ENCODE measurements around the gene TSEN34.
A peak's percentile ranks its signal among the peaks of the same experiment; 100 is the strongest.

TSEN34 gene

GRCh38 chr19:54155694-54156093, 35.4 kb upstream of the TSEN34 start:
- no peak for DNase-seq (ENCODE audit: low spot score)
- no peak for TF ChIP-seq CTCF (IDR thresholded peaks at IDR 0.05; ENCODE audit: extremely low read depth, missing control alignments)

- no peak for TF ChIP-seq CTCF (IDR thresholded peaks at IDR 0.05; ENCODE audit: extremely low read depth, missing control alignments)
- DNase-seq (ENCODE audit: low spot score) = no peak
Measured at GRCh38 chr19:54156490-54156889, 34.6 kb upstream of the TSEN34 start.

- DNase-seq (ENCODE audit: low spot score) = no peak
- no peak for TF ChIP-seq CTCF (IDR thresholded peaks at IDR 0.05; ENCODE audit: extremely low read depth, missing control alignments)
Measured at GRCh38 chr19:54156953-54157352, 34.2 kb upstream of the TSEN34 start.

- no peak for TF ChIP-seq CTCF (IDR thresholded peaks at IDR 0.05; ENCODE audit: extremely low read depth, missing control alignments)
- DNase-seq (ENCODE audit: low spot score) = peak; percentile 60
Measured at GRCh38 chr19:54158812-54159351, 32.2 kb upstream of the TSEN34 start.

- peak; percentile 99 for DNase-seq (ENCODE audit: low spot score)
- TF ChIP-seq CTCF (IDR thresholded peaks at IDR 0.05; ENCODE audit: extremely low read depth, missing control alignments) = no peak
Measured at GRCh38 chr19:54159352-54160181, 31.5 kb upstream of the TSEN34 start, which contains the start of gene LENG1. TSS of gene LENG1 (minus strand) at chr19:54159721. CDS start at chr19:54159695, 26 bp downstream.

GRCh38 chr19:54160182-54160811, 30.8 kb upstream of the TSEN34 start:
- no peak for DNase-seq (ENCODE audit: low spot score)
- no peak for TF ChIP-seq CTCF (IDR thresholded peaks at IDR 0.05; ENCODE audit: extremely low read depth, missing control alignments)

GRCh38 chr19:54160854-54161253, 30.3 kb upstream of the TSEN34 start:
- no peak for TF ChIP-seq CTCF (IDR thresholded peaks at IDR 0.05; ENCODE audit: extremely low read depth, missing control alignments)
- no peak for DNase-seq (ENCODE audit: low spot score)

Measured in GM20000 (cell line).